ENCODE results near the gene GPR161.

GRCh38 chr1:168121401-168122011 lies 15.2 kb downstream of the GPR161 start:
- TF ChIP-seq CHD4 (IDR thresholded peaks at IDR 0.05; ENCODE audit: insufficient read depth, insufficient replicate concordance, low read depth, low read length, poor library complexity, severe bottlenecking), result no peak
- no peak for TF ChIP-seq ZBTB26 (CRISPR knock-in tag; IDR thresholded peaks at IDR 0.05)

Data from K562 (cell line).